B cell (primary cell): Measurements from ENCODE around the gene ADGRV1. TPM values are rescaled to one million over a fixed set of nuclear protein-coding genes. Genes with fewer than 3 reads are reported as not detected.

Source experiments
- ATAC-seq: fragments of 200-7000 bp; cut with Tn5 transposase; one replicate; pipeline ENCODE4 v1.10.0; 2021; ENCODE audit warnings: low read depth, mild to moderate bottlenecking, moderate number of reproducible peaks, moderate library complexity
- CTCF ChIA-PET: fragments of 350-600 bp; sonication (Branson Sonifier 250); formaldehyde crosslinking; loops from one replicate; lab custom pipeline; 2021; ENCODE audit warnings: antibody characterized with exemption, inconsistent platforms; lab: Charles Lee
- POLR2A ChIA-PET: fragments of 350-600 bp; sonication (Branson Sonifier 250); formaldehyde crosslinking; loops from one replicate; lab custom pipeline; 2021; ENCODE audit warnings: antibody characterized with exemption; lab: Charles Lee
- DNase-seq: peaks from one replicate; pipeline ENCODE4 v3.0.0; 2013
- H2AFZ ChIP-seq: 2 replicates; pipeline ENCODE4 v1.6.1; 2012; ENCODE audit warnings: mild to moderate bottlenecking, low read depth, low read length; ENCODE audit not compliant: insufficient read depth, poor library complexity, severe bottlenecking
- H3K27ac ChIP-seq, 2 donors: 1 replicate in 1 of 2; 2 replicates in 1 of 2; pipeline ENCODE4 v1.5.1; 2012 to 2013; ENCODE audit warnings: low read length in 2 of 2, mild to moderate bottlenecking in 2 of 2, moderate library complexity in 1 of 2
- H3K27me3 ChIP-seq, 4 experiments: fragments of 200-600 bp in 1 of 4; sonication (generic) in 1 of 4; replicated peaks in 1 of 4; 1 replicate in 2 of 4; 2 replicates in 2 of 4; pipeline versions ENCODE4 v1.6.1 to v1.7.0; 2013 to 2016; ENCODE audit warnings: low read length in 3 of 4, mild to moderate bottlenecking in 2 of 4, mixed read lengths in 1 of 4, moderate library complexity in 1 of 4; ENCODE audit not compliant: insufficient read depth in 4 of 4, control insufficient read depth in 3 of 4; ENCODE audit errors: control extremely low read depth in 1 of 4
- H3K36me3 ChIP-seq, 2 experiments: replicated peaks in 1 of 2; 1 replicate in 1 of 2; 2 replicates in 1 of 2; pipeline versions ENCODE4 v1.6.1 to v1.7.1; 2013; ENCODE audit warnings: low read length in 1 of 2; ENCODE audit not compliant: insufficient read depth in 2 of 2, control insufficient read depth in 1 of 2; ENCODE audit errors: control extremely low read depth in 1 of 2, extremely low read depth in 1 of 2
- H3K4me1 ChIP-seq, 2 donors: fragments of 200-600 bp in 1 of 2; sonication (generic) in 1 of 2; 1 replicate in 1 of 2; 2 replicates in 1 of 2; pipeline versions ENCODE4 v1.5.1 to v1.6.1; 2013 to 2017; ENCODE audit warnings: low read length in 2 of 2; ENCODE audit not compliant: control insufficient read depth in 2 of 2, insufficient read depth in 2 of 2
- H3K4me2 ChIP-seq: replicated peaks from 2 replicates; pipeline ENCODE3; 2012; ENCODE audit warnings: mild to moderate bottlenecking, low read depth, low read length; ENCODE audit not compliant: poor library complexity, severe bottlenecking
- H3K4me3 ChIP-seq, 5 experiments: fragments of 200-600 bp in 1 of 5; sonication (generic) in 1 of 5; 1 replicate in 3 of 5; 2 replicates in 2 of 5; pipeline versions ENCODE4 v1.5.1 to v1.7.0; 2011 to 2016; ENCODE audit warnings: low read length in 4 of 5, mild to moderate bottlenecking in 4 of 5, low read depth in 2 of 5, control low read depth in 1 of 5, moderate library complexity in 1 of 5; ENCODE audit not compliant: insufficient read depth in 1 of 5; ENCODE audit errors: control extremely low read depth in 1 of 5, extremely low read depth in 1 of 5
- H3K79me2 ChIP-seq: fragments of 200-600 bp; sonication (generic); one replicate; pipeline ENCODE4 v1.6.0; 2016; ENCODE audit warnings: low read length; ENCODE audit not compliant: control insufficient read depth, insufficient read depth
- H3K9ac ChIP-seq: fragments of 200-600 bp; sonication (generic); 2 replicates; pipeline ENCODE4 v1.6.1; 2017; ENCODE audit warnings: mild to moderate bottlenecking, low read length, moderate library complexity
- H3K9me3 ChIP-seq, 3 donors: one replicate each; pipeline versions ENCODE4 v1.6.1 to v1.7.1; 2013; ENCODE audit warnings: low read length in 2 of 3; ENCODE audit not compliant: control insufficient read depth in 2 of 3, insufficient read depth in 1 of 3; ENCODE audit errors: control extremely low read depth in 1 of 3
- H4K20me1 ChIP-seq: 2 replicates; pipeline ENCODE4 v1.6.0; 2012; ENCODE audit warnings: mild to moderate bottlenecking, low read length; ENCODE audit not compliant: insufficient read depth, control insufficient read depth, poor library complexity, severe bottlenecking
- H3K27ac Mint-ChIP-seq: one replicate; pipeline ENCODE4 v1.8.0; 2021; ENCODE audit warnings: mixed read lengths
- H3K27me3 Mint-ChIP-seq: one replicate; pipeline ENCODE4 v1.8.0; 2021; ENCODE audit warnings: mixed read lengths
- H3K4me1 Mint-ChIP-seq: one replicate; pipeline ENCODE4 v1.8.0; 2021; ENCODE audit warnings: mixed read lengths
- H3K4me3 Mint-ChIP-seq: one replicate; pipeline ENCODE4 v1.8.0; 2021; ENCODE audit warnings: mixed read lengths
- H3K9me3 Mint-ChIP-seq: one replicate; pipeline ENCODE4 v1.8.0; 2022; ENCODE audit warnings: mixed read lengths; ENCODE audit not compliant: insufficient read depth
- CTCF ChIP-seq: fragments of 200-600 bp; IDR thresholded peaks from one replicate; pipeline ENCODE4 v1.8.0; 2022; ENCODE audit warnings: antibody characterized with exemption, mild to moderate bottlenecking
- EZH2 ChIP-seq: IDR thresholded peaks from 2 replicates; pipeline ENCODE4 v1.6.1; 2012; ENCODE audit warnings: borderline replicate concordance, low read depth, mild to moderate bottlenecking, moderate library complexity, low read length; ENCODE audit not compliant: insufficient read depth, poor library complexity, severe bottlenecking
- WGBS: methylation state at CpG from one replicate; pipeline ENCODE4 v1.1.5; 2013; ENCODE audit warnings: missing lambda C conversion rate; ENCODE audit not compliant: insufficient coverage; 5-methylcytosine and 5-hydroxymethylcytosine counted together
- intact Hi-C: fragments of 100-400 bp; cut with micrococcal nuclease; formaldehyde crosslinking; loops from one replicate; pipeline ENCODE4 v1.10.0; 2022
- polyA plus RNA-seq: library from polyadenylated mRNA; depleted of rRNA; stranded (reverse); fragments of >200 nt; gene quantifications from 2 replicates; pipeline ENCODE4 v1.2.3, GENCODE V29; 2012
- total RNA-seq, 2 donors: library from RNA; stranded (reverse); fragments of 120-200 nt in 1 of 2; gene quantifications; 1 replicate in 1 of 2; 2 replicates in 1 of 2; pipeline versions ENCODE4 v1.2.3 to v1.2.4, GENCODE V29; 2013 to 2022

ADGRV1 gene
- total and polyA plus RNA-seq, 2 donors (not counting 1 experiment from before 2014, with no cell fraction given): 0.07 TPM; not detected in 1

GRCh38 chr5:90877049-90877448 is 318.5 kb downstream of the ADGRV1 start:
- TF ChIP-seq CTCF (no peak), EZH2 (no peak)
- H3K27me3 ChIP-seq: peaks cover 0 to 2% (median 0%) of the 10 kb centered on the region in 4 experiments
- CTCF ChIA-PET: interaction anchor here (1.0 to 1.2 kb wide), 2 partner anchors 9 to 12 kb away, joined by 3 read pairs; no protein-coding TSS in a partner anchor
- no peak overlapping the region for H3K4me3 Mint-ChIP-seq
- peaks cover 17% of the 10 kb centered on the region for H3K27me3 Mint-ChIP-seq
- no peaks in the 10 kb centered on the region for H3K4me1 Mint-ChIP-seq
- H3K36me3 ChIP-seq: no peaks in the 10 kb centered on the region
- no peak overlapping the region for H3K4me3 ChIP-seq
- POLR2A ChIA-PET: no interaction called here
- no peaks in the 10 kb centered on the region for H3K4me1 ChIP-seq
- 95% methylated on average over 2 of the region's 2 CpGs for WGBS
- intact Hi-C loops: no loop called here
- ATAC-seq: no peak
- no peak overlapping the region for H3K9ac ChIP-seq
- H3K9me3 Mint-ChIP-seq: no peaks in the 10 kb centered on the region
- H3K79me2 ChIP-seq: no peaks in the 10 kb centered on the region
- DNase-seq: no peak
- no peak overlapping the region for H2AFZ ChIP-seq
- H3K27ac Mint-ChIP-seq: no peak overlapping the region
- no peaks in the 10 kb centered on the region for H3K9me3 ChIP-seq
- H3K27ac ChIP-seq: no peak overlapping the region
- no peaks in the 10 kb centered on the region for H4K20me1 ChIP-seq
- H3K4me2 ChIP-seq: no peak overlapping the region

GRCh38 chr5:90878081-90878480 is 319.5 kb downstream of the ADGRV1 start:
- TF ChIP-seq EZH2 (no peak), CTCF (no peak)

More at GRCh38 chr5:90878081-90878480, 319.5 kb downstream of the ADGRV1 start:
- Mint-ChIP-seq H3K4me1 (no peaks in the 10 kb centered on the region), H3K27me3 (peaks cover 17% of the 10 kb centered on the region), H3K4me3 (no peak overlapping the region), H3K27ac (no peak overlapping the region), H3K9me3 (no peaks in the 10 kb centered on the region)
- Histone ChIP-seq H3K4me3 (no peak overlapping the region), H3K4me2 (no peak overlapping the region), H3K27ac (no peak overlapping the region), H3K79me2 (no peaks in the 10 kb centered on the region), H3K4me1 (no peaks in the 10 kb centered on the region), H3K9me3 (no peaks in the 10 kb centered on the region), H3K27me3 (peaks cover 0 to under 1% (median 0%) of the 10 kb centered on the region in 4 experiments), H3K9ac (no peak overlapping the region), H3K36me3 (no peaks in the 10 kb centered on the region), H4K20me1 (no peaks in the 10 kb centered on the region), H2AFZ (no peak overlapping the region)
- ChIA-PET CTCF (interaction anchor here (1.0 kb wide), 2 partner anchors 10 to 13 kb away, joined by 3 read pairs; no protein-coding TSS in a partner anchor), POLR2A (no interaction called here)
- intact Hi-C loops: no loop called here
- ATAC-seq: no peak
- WGBS: 7% methylated on average over 3 of the region's 7 CpGs
- DNase-seq: no peak
